Naive thymus-derived CD8-positive, alpha-beta T cell (primary cell): ENCODE results near the gene PLPP2. TPM values are rescaled to one million over a fixed set of nuclear protein-coding genes. Genes with fewer than 3 reads are reported as not detected.
A peak's percentile ranks its signal among the peaks of the same experiment; 100 is the strongest.

Experiments used
- ATAC-seq, 2 donors: fragments of 150-1000 bp; cut with Tn5 transposase in 1 of 2; sonication (Bioruptor Pico), chemical (Tn5 transposase) in 1 of 2; 1 replicate in 1 of 2; 2 replicates in 1 of 2; pipeline ENCODE4 v1.10.0; 2021; ENCODE audit warnings: mild to moderate bottlenecking in 2 of 2, moderate library complexity in 2 of 2
- POLR2A ChIA-PET: fragments of 350-600 bp; sonication (Branson Sonifier 250); formaldehyde crosslinking; loops from one replicate; lab custom pipeline; 2021; ENCODE audit warnings: antibody characterized with exemption; lab: Charles Lee
- DNase-seq, 10 donors: peaks; one replicate each; pipeline versions ENCODE4 v3.0.0 to v3.0.0-alpha.2; 2020 to 2022
- H3K27ac Mint-ChIP-seq, 10 donors: one replicate each; pipeline ENCODE4 v1.8.0; 2020 to 2022; ENCODE audit warnings: mild to moderate bottlenecking in 10 of 10, mixed read lengths in 10 of 10, moderate library complexity in 4 of 10, inconsistent platforms in 1 of 10
- H3K27me3 Mint-ChIP-seq, 5 donors: one replicate each; pipeline ENCODE4 v1.8.0; 2021 to 2022; ENCODE audit warnings: mixed read lengths in 5 of 5
- H3K36me3 Mint-ChIP-seq, 3 donors: one replicate each; pipeline ENCODE4 v1.8.0; 2020 to 2022; ENCODE audit warnings: mixed read lengths in 3 of 3, mild to moderate bottlenecking in 2 of 3, inconsistent platforms in 1 of 3
- H3K4me1 Mint-ChIP-seq, 4 donors: one replicate each; pipeline ENCODE4 v1.8.0; 2021 to 2022; ENCODE audit warnings: mixed read lengths in 4 of 4
- H3K4me3 Mint-ChIP-seq, 10 donors: one replicate each; pipeline ENCODE4 v1.8.0; 2020 to 2022; ENCODE audit warnings: mild to moderate bottlenecking in 10 of 10, mixed read lengths in 10 of 10, moderate library complexity in 6 of 10, inconsistent platforms in 1 of 10
- H3K9me3 Mint-ChIP-seq, 9 donors: one replicate each; pipeline ENCODE4 v1.8.0; 2020 to 2022; ENCODE audit warnings: mixed read lengths in 9 of 9, mild to moderate bottlenecking in 3 of 9, inconsistent platforms in 1 of 9, moderate library complexity in 1 of 9
- polyA plus RNA-seq, 3 donors: library from polyadenylated mRNA; unstranded; fragments of 300-500 nt; fragmentation: Illumina TruSeq; gene quantifications; one replicate each; pipeline ENCODE4 v1.2.3, GENCODE V29; 2021
- total RNA-seq, 8 experiments: library from RNA in 2 of 8; stranded (reverse) in 2 of 8; gene quantifications; one replicate each; pipeline ENCODE4 v1.2.3 and lab custom pipeline; 2021 to 2026

Gene PLPP2
- total and polyA plus RNA-seq, 5 experiments from 2014 or later = 0.69 TPM; not detected in 4

DNA sequence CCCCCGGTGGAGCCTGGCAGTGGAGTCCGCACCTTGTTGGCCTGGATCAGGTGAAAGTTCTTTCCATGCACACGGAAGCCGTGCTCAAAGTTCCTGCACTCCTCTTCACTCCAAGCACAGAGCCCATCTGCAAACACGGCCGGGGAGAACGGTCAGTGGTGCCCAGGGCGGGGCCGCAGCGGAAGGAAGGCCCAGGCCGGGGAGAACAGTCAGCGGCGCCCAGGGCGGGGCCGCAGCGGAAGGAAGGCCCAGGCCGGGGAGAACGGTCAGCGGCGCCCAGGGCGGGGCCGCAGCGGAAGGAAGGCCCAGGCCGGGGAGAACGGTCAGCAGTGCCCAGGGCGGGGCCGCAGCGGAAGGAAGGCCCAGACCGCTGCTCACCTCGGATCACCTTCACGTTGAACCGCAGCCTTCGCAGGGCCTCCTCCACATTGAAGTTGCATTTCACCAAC is 20.6 kb upstream of the PLPP2 start:
- ATAC-seq (no peak), DNase-seq (peak in 1 of 10 donors; percentile 13)
- H3K9me3 Mint-ChIP-seq = no peaks in the 10 kb centered on the region
- H3K4me3 Mint-ChIP-seq = no peak overlapping the region
- H3K36me3 Mint-ChIP-seq = peaks cover 6 to 51% (median 7%) of the 10 kb centered on the region in 3 donors
- POLR2A ChIA-PET = no interaction called here
- no peak overlapping the region for H3K27ac Mint-ChIP-seq
- H3K27me3 Mint-ChIP-seq = no peaks in the 10 kb centered on the region
- peaks cover 0 to 8% (median 5%) of the 10 kb centered on the region in 4 donors for H3K4me1 Mint-ChIP-seq

- POLR2A ChIA-PET = no interaction called here
- Mint-ChIP-seq H3K4me1 (peaks cover 0 to 8% (median 5%) of the 10 kb centered on the region in 4 donors), H3K4me3 (no peak overlapping the region), H3K27me3 (no peaks in the 10 kb centered on the region), H3K9me3 (no peaks in the 10 kb centered on the region), H3K36me3 (peaks cover 2 to 51% (median 6%) of the 10 kb centered on the region in 3 donors), H3K27ac (no peak overlapping the region)
- DNase-seq (peak in 1 of 10 donors; percentile 59), ATAC-seq (no peak)
Measured at GRCh38 chr19:310781-311496, 19.7 kb upstream of the PLPP2 start.

DNA sequence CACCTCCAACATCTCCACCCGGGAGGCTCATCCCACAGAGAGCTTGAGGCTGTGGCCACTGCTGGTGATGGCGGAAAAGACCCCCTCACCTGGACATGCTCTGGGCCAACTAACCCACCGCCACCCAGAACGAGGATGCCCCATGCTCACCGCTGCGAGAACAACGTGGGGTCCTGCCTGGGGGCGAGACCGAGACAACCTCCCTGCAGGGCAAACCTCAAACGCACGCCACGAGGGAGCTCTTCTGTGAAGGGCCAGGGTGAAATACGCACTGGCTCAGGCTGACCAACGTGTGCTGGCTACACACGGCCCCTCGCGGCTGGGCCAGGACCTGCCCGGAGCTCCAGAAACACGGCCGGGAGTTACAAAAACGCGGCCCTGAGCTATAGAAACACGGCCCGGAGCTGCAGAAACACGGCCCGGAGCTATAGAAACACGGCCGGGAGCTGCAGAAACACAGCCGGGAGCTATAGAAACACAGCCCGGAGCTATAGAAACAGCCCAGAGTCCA is 19.0 kb upstream of the PLPP2 start:
- Mint-ChIP-seq H3K4me3 (no peak overlapping the region), H3K4me1 (peaks cover 0 to 3% (median under 1%) of the 10 kb centered on the region in 4 donors), H3K27ac (no peak overlapping the region), H3K27me3 (no peaks in the 10 kb centered on the region), H3K36me3 (peaks cover 0 to 51% (median 2%) of the 10 kb centered on the region in 3 donors), H3K9me3 (no peaks in the 10 kb centered on the region)
- ATAC-seq (no peak), DNase-seq (peak in 1 of 10 donors; percentile 58)
- POLR2A ChIA-PET = no interaction called here

GRCh38 chr19:309206-309565 is 18.0 kb upstream of the PLPP2 start:
- no peak for DNase-seq

DNA sequence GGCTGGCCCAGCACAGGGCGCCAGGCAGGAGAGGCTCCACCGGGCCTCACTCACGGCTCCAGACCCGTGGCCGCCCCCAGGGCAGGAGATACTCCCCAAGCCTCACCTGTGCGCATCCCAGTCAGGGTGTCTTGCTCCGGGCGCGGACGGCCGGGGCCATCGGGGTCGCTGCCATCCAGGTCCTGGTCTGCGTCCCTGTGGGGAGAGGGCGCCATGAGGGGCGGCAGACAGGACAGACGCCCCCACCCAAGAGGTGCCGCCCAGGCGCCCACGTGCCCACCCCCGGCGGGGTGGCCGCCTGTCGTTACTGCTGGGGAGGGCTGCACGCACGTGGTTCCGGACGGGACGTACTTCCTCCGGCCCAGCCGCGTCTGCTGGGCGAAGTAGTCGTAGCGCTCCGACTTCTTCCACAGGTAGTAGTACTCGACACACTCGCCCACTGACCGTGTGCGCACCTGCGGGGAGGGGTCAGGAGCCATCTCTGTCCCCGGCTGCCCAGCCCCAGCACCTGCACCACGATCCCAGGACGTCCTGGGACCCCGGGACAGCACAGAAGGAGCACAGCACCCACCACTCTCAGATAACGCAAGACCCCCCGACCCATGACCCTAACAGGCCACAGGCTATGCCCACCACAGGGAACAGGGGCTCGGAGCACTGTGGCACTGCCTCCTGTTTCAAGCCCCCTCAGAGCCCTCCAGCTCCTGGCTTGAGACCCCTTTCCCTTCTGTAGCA is 17.4 kb upstream of the PLPP2 start:
- DNase-seq = no peak

More at GRCh38 chr19:309206-309565, 18.0 kb upstream of the PLPP2 start:
- peaks cover 0 to 42% (median 4%) of the 10 kb centered on the region in 3 donors for H3K36me3 Mint-ChIP-seq
- H3K4me3 Mint-ChIP-seq = no peak overlapping the region
- no peaks in the 10 kb centered on the region for H3K9me3 Mint-ChIP-seq
- no peak overlapping the region for H3K27ac Mint-ChIP-seq
- POLR2A ChIA-PET = no interaction called here
- peaks cover 0 to 6% (median 0%) of the 10 kb centered on the region in 4 donors for H3K4me1 Mint-ChIP-seq
- ATAC-seq = no peak
- no peaks in the 10 kb centered on the region for H3K27me3 Mint-ChIP-seq

DNA sequence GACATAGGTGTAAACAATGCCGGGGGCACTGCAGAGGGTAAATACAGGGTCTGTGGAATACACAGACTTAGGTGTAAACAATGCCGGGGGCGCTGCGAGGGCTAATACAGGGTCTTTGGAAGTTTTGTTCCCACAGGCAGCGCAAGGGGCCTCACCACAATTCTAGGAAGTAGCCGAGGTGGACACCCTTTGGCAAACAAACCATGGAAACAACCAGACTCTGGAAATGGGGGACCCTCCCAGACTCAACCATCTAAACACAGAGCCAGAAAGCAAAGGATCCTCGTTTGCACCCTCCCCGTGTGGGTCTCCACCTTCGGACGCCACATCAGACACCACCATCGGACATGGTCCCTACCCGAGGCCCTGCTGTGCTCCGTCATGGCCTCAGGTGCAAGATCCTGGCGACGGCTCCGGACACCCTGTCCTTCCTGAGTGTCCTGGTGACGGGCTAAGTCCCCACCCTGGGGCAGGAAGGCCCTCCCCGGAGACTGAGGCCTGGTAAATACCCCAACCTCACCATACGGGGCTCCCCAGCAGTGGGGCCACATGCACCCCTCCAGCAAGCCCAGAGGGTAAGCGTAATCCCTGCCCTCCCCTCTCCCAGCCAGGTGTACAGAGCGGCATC is 16.7 kb upstream of the PLPP2 start:
- H3K27me3 Mint-ChIP-seq = no peaks in the 10 kb centered on the region
- no peak overlapping the region for H3K27ac Mint-ChIP-seq
- H3K4me3 Mint-ChIP-seq = no peak overlapping the region
- POLR2A ChIA-PET = no interaction called here
- ATAC-seq (no peak), DNase-seq (peak in 1 of 10 donors; percentile 55)
- no peaks in the 10 kb centered on the region for H3K9me3 Mint-ChIP-seq
- peaks cover 0 to 6% (median 0%) of the 10 kb centered on the region in 4 donors for H3K4me1 Mint-ChIP-seq
- H3K36me3 Mint-ChIP-seq = peaks cover 0 to 35% (median 4%) of the 10 kb centered on the region in 3 donors

More for the DNA sequence above, 17.4 kb upstream of the PLPP2 start:
- H3K36me3 Mint-ChIP-seq = peaks cover 0 to 38% (median 4%) of the 10 kb centered on the region in 3 donors
- ATAC-seq = no peak
- H3K27me3 Mint-ChIP-seq = no peaks in the 10 kb centered on the region
- no peak overlapping the region for H3K27ac Mint-ChIP-seq
- no peaks in the 10 kb centered on the region for H3K9me3 Mint-ChIP-seq
- peaks cover 0 to 6% (median 0%) of the 10 kb centered on the region in 4 donors for H3K4me1 Mint-ChIP-seq
- H3K4me3 Mint-ChIP-seq = no peak overlapping the region
- POLR2A ChIA-PET = no interaction called here

GRCh38 chr19:307111-307531 is 15.9 kb upstream of the PLPP2 start:
- no peaks in the 10 kb centered on the region for H3K27me3 Mint-ChIP-seq
- no peak overlapping the region for H3K27ac Mint-ChIP-seq
- no peak overlapping the region for H3K4me3 Mint-ChIP-seq
- no peak for ATAC-seq
- no peaks in the 10 kb centered on the region for H3K9me3 Mint-ChIP-seq
- peaks cover 0 to 6% (median 0%) of the 10 kb centered on the region in 4 donors for H3K4me1 Mint-ChIP-seq
- POLR2A ChIA-PET = no interaction called here
- peak in 1 of 10 donors; percentile 41 for DNase-seq
- peaks cover 0 to 35% (median 4%) of the 10 kb centered on the region in 3 donors for H3K36me3 Mint-ChIP-seq

- no peak overlapping the region for H3K27ac Mint-ChIP-seq
- DNase-seq = peak in 1 of 10 donors; percentile 35
- POLR2A ChIA-PET = no interaction called here
- H3K27me3 Mint-ChIP-seq = no peaks in the 10 kb centered on the region
- no peak overlapping the region for H3K4me3 Mint-ChIP-seq
- no peaks in the 10 kb centered on the region for H3K9me3 Mint-ChIP-seq
- ATAC-seq = no peak
- peaks cover 0 to 31% (median 4%) of the 10 kb centered on the region in 3 donors for H3K36me3 Mint-ChIP-seq
- peaks cover 0 to 6% (median 0%) of the 10 kb centered on the region in 4 donors for H3K4me1 Mint-ChIP-seq
Measured at GRCh38 chr19:306151-306900, 15.1 kb upstream of the PLPP2 start.

DNA sequence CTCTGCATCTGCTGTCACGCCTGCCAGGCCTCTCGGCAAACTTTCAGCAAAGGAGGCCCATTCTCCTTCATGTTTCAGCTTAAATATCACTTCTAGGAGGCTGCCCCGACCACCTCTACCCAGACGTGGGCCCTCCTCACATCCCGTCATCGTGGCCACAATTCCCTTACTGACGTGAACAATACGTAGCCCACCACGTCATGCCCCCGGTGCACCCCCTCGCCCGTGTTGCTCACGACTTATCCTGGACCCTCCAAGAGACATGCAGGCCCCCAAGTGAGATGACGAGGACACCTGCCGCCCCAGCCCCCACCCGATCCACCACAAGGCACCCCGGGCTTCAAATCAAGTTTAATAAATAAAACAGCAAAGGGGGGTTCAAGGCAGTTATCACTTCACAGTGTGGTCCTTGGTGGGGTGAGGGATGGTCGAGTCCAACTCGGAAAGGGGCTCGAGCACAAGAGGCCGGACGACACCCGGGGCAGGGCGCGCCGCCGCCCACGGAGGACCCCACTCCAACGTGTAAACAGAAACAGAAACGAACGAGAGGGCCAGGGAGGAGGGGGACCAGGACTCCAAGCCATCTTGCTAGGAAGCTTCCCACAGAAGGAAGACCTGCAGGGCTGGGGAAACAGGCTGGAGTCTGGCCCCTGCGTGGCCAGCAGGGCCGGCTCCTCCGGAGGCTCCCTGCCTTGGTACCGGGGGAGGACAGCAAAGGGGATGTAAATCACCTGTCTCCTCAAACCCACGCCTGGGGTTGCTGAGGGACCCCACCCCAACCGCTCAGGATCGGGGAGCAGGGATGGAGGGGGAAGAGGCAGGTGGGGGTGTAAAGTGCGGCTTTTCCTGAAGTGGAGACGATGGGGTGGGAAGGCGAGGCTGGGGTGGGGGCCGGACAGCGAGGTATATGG is 14.3 kb upstream of the PLPP2 start:
- peaks cover 0 to 3% (median 0%) of the 10 kb centered on the region in 4 donors for H3K4me1 Mint-ChIP-seq
- H3K4me3 Mint-ChIP-seq = no peak overlapping the region
- POLR2A ChIA-PET = no interaction called here
- H3K9me3 Mint-ChIP-seq = no peaks in the 10 kb centered on the region
- peak overlapping the region in 1 of 10 donors; percentile 43 for H3K27ac Mint-ChIP-seq
- ATAC-seq (no peak), DNase-seq (peak in 1 of 10 donors; percentile 42)
- no peaks in the 10 kb centered on the region for H3K27me3 Mint-ChIP-seq
- H3K36me3 Mint-ChIP-seq = peaks cover 0 to 26% (median 4%) of the 10 kb centered on the region in 3 donors

- POLR2A ChIA-PET = no interaction called here
- DNase-seq = no peak
- H3K27ac Mint-ChIP-seq = peak overlapping the region in 1 of 10 donors; percentile 26
- peak overlapping the region in 1 of 10 donors; percentile 22 for H3K4me3 Mint-ChIP-seq
- peaks cover 0 to 2% (median 0%) of the 10 kb centered on the region in 3 donors for H3K36me3 Mint-ChIP-seq
- no peak for ATAC-seq
- H3K4me1 Mint-ChIP-seq = peaks cover 2 to 15% (median 14%) of the 10 kb centered on the region in 4 donors
- H3K27me3 Mint-ChIP-seq = peaks cover 7 to 46% (median 28%) of the 10 kb centered on the region in 5 donors
- H3K9me3 Mint-ChIP-seq = no peaks in the 10 kb centered on the region
Measured at GRCh38 chr19:296476-297225, 5.4 kb upstream of the PLPP2 start.
